ENCODE data around the gene HM13. TPM values are rescaled to one million over a fixed set of nuclear protein-coding genes. Genes with fewer than 3 reads are reported as not detected.

Gene HM13
- total RNA-seq, 1 donor from 2014 or later: 169 TPM

DNA sequence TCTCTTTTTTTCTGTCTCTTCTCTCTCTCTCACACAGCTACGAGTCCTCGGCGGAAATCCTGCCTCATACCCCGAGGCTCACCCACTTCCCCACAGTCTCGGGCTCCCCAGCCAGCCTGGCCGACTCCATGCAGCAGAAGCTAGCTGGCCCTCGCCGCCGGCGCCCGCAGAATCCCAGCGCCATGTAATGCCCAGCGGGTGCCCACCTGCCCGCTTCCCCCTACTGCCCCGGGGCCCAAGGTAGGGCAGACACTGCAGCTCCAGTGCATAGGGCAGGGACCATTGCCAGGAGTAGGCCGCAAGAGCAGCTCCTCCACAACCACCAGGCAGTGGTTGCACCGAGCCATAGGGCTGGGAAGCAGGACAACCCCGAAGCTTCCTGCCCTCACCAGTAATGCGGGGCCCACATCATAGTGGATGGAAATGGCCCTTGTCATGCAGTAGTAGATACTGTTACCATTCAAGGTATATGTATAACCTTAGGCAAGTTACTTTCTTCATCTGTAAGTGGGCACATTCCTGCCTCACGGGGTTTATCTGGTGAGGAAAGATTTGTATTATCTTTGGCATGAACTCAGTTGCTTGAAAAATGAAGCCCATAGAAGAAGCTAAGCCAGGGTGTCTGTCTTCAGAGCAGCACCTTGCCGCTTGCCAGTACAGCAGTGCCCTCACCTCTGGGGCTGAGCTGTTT lies 53.9 kb downstream of the HM13 start:
- Histone ChIP-seq H3K36me3 (peaks cover 36% of the 10 kb centered on the region), H3K4me1 (peaks cover 31% of the 10 kb centered on the region), H3K27ac (no peak overlapping the region), H3K9me3 (no peaks in the 10 kb centered on the region), H3K27me3 (no peaks in the 10 kb centered on the region), H3K4me3 (no peak overlapping the region)
- ATAC-seq (no peak), DNase-seq (no peak)
- intact Hi-C loops (cut with DNase I): no loop called here
- TF ChIP-seq, protein P1, sequence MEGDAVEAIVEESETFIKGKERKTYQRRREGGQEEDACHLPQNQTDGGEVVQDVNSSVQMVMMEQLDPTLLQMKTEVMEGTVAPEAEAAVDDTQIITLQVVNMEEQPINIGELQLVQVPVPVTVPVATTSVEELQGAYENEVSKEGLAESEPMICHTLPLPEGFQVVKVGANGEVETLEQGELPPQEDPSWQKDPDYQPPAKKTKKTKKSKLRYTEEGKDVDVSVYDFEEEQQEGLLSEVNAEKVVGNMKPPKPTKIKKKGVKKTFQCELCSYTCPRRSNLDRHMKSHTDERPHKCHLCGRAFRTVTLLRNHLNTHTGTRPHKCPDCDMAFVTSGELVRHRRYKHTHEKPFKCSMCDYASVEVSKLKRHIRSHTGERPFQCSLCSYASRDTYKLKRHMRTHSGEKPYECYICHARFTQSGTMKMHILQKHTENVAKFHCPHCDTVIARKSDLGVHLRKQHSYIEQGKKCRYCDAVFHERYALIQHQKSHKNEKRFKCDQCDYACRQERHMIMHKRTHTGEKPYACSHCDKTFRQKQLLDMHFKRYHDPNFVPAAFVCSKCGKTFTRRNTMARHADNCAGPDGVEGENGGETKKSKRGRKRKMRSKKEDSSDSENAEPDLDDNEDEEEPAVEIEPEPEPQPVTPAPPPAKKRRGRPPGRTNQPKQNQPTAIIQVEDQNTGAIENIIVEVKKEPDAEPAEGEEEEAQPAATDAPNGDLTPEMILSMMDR (IDR thresholded peaks at IDR 0.05): no peak

DNA sequence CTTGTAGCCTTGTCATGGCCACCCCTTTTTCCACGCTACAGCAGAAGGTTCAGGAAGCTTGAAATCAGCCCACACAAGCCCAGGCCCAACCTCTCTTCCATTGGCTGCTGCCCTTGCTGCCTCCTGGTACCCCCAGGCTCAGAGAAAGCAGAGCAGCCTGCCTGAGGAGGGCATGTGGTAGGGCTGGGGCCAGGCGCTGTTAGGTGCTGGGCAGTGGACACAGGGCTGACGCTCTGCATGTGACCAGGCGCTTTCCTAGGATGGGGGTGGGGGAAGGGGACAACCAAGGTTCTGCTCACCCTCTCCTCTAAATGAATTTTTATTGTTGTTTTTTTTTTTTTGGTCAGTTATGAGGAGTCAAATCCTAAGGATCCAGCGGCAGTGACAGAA lies 54.5 kb downstream of the HM13 start:
- DNase-seq (no peak), ATAC-seq (no peak)
- no peak overlapping the region for H3K27ac ChIP-seq
- H3K36me3 ChIP-seq: peaks cover 30% of the 10 kb centered on the region
- intact Hi-C loops (cut with DNase I): no loop called here
- H3K4me3 ChIP-seq: no peak overlapping the region
- H3K27me3 ChIP-seq: no peaks in the 10 kb centered on the region
- H3K4me1 ChIP-seq: peaks cover 36% of the 10 kb centered on the region
- TF ChIP-seq, protein P1 (IDR thresholded peaks at IDR 0.05): no peak
- H3K9me3 ChIP-seq: no peaks in the 10 kb centered on the region

DNA sequence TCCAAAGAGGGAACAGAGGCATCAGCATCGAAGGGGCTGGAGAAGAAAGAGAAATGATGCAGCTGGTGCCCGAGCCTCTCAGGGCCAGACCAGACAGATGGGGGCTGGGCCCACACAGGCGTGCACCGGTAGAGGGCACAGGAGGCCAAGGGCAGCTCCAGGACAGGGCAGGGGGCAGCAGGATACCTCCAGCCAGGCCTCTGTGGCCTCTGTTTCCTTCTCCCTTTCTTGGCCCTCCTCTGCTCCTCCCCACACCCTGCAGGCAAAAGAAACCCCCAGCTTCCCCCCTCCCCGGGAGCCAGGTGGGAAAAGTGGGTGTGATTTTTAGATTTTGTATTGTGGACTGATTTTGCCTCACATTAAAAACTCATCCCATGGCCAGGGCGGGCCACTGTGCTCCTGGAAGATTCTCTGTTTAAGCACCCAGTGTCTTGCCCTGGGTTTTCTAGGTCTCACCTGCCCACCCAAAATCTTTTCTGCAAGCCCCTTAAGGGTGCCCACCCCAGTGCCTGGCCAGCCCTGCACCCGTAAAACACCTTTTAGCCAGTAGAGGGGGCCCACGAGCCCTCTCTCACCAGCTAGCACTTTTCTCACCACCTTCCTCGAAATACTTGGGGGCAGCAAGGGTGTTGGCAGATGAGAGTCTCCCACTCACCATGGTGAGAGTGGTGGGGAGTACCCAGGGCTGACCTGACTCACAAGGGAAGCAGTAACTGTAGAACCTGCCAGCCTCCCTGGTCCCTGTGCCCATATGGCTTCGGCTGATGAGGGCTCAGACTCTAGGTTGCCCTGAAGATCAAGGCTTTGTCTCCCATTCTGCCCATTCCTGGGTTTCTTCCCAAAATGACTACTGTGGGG lies 55.1 kb downstream of the HM13 start:
- peaks cover 38% of the 10 kb centered on the region for H3K4me1 ChIP-seq
- H3K4me3 ChIP-seq: no peak overlapping the region
- peaks cover 24% of the 10 kb centered on the region for H3K36me3 ChIP-seq
- peak; percentile 75 for DNase-seq
- intact Hi-C loops (cut with DNase I): no loop called here
- TF ChIP-seq, protein P1 (IDR thresholded peaks at IDR 0.05): peak; percentile 78
- H3K9me3 ChIP-seq: no peaks in the 10 kb centered on the region
- peak overlapping the region; percentile 66 for H3K27ac ChIP-seq
- peak; percentile 16 for ATAC-seq
- H3K27me3 ChIP-seq: no peaks in the 10 kb centered on the region

DNA sequence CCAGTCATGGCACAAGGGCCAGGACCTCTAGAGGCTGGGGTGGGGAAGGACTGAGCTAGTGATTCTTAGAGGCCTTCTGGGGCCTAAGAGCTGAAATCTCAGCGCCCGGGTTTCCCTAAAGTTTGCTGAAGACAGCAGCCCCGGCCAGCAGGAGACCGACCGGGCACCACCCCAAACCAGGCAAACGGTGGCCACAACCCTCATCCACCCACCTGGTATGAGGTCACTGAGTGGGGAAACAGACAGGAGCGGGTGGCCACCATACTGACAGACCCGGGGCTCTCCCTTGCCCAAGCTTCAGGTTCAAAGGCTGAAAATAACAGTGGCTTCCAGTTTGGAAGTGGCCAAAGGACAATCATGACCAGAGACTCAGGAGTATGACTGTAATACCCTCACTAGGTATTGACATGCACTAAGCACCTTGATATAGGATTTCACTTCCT lies 55.8 kb downstream of the HM13 start:
- Histone ChIP-seq H3K4me3 (no peak overlapping the region), H3K36me3 (peaks cover 19% of the 10 kb centered on the region), H3K9me3 (no peaks in the 10 kb centered on the region), H3K27ac (peak overlapping the region; percentile 66), H3K4me1 (peaks cover 38% of the 10 kb centered on the region), H3K27me3 (no peaks in the 10 kb centered on the region)
- ATAC-seq: no peak
- intact Hi-C loops (cut with DNase I): no loop called here
- TF ChIP-seq, protein P1 (IDR thresholded peaks at IDR 0.05): no peak
- no peak for DNase-seq

DNA sequence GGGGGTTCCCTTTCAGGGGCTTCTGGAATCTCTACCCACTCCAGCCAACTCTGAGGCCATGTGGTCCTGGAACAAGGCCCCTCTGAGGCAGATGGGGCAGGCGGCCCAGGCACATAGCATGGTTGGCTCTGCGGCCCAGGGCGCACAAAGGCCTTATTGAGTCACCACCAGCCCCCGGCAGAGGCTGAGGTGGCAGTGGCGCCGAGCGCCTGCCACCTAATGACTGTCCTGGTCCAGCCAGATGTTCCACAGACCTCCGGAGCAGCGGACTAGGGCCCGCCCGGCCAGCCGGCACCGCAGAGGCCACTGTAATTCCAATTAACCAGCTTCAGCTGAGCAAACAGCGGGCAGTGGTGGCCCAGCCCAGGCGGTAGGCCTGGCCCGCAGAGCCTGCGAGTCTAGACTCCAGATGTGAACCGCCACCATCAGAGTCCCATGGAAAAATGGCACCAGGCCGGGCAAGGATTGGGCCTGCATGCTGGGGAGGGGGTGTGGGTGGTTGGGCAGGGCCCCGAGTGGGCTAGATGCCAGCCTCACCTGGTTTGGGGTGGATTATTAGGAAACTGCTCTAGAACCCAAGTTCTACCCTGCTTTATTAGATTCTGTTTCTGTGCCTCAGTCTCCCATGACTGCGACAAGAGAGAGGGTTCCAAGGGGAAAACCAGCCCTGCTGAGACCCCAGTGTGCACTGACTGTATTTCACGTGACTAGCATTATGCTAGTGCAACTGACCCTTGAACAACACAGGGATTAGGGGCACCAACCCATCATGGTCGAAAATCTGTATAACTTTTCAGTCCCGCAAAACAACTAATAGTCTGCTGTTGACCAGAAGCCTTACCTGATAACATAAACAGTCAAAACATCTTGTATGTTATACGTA lies 56.7 kb downstream of the HM13 start:
- Histone ChIP-seq H3K27ac (peak overlapping the region; percentile 66), H3K27me3 (no peaks in the 10 kb centered on the region), H3K4me3 (no peak overlapping the region), H3K36me3 (peaks cover 10% of the 10 kb centered on the region), H3K9me3 (no peaks in the 10 kb centered on the region), H3K4me1 (peaks cover 38% of the 10 kb centered on the region)
- TF ChIP-seq, protein P1 (IDR thresholded peaks at IDR 0.05): no peak
- ATAC-seq: no peak
- DNase-seq: no peak
- intact Hi-C loops (cut with DNase I): no loop called here

Data from upper lobe of right lung (tissue), 1 donor.